GM18867 (cell line): ENCODE measurements around the gene GAD1.
A peak's percentile ranks its signal among the peaks of the same experiment; 100 is the strongest.

Experiments used
- ATAC-seq: cut with Tn5 transposase; IDR thresholded peaks from one replicate; pipeline ENCODE4 v1.9.1; 2021; ENCODE audit warnings: mild to moderate bottlenecking, moderate library complexity; ENCODE audit not compliant: unreplicated experiment

Gene GAD1

GRCh38 chr2:170817093-170818035 is 677 bp downstream of the GAD1 start:
- ATAC-seq: no peak

- ATAC-seq: no peak
Observed at GRCh38 chr2:170818036-170818751, 1.5 kb downstream of the GAD1 start.

DNA sequence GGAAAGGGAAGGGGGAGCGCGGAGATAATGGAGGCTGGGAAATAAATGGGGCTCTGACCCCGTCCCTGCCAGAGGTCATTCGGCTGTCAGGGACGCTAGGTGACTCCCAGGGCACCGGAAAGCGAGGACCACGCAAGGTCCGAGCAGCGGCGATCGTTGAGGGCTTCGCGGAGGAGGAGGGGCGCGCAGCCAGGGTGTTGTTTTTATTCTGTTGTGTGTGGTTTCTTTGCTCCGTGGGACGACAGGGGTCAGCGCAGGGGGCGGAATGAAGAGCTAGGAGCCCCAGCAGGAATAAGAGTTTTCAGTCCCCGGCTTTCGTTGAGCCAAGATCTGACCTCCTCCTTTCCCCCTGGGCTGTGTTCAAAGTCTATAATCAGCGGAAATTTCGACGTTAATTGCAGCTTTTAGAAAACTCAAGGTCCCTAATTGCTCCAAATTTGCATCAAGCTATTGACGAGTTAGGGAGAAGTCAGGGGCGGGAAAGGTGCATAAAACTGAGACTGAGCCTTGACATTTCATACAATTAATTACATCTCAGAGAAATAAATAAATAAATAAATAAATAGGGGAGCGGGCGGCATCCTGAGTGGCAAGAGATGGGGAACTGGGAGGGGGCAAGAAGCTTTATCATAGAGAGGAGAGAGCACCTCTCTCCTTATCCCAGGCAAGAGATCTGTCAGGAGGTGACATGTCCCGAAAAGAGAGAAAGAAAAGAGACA is 2.2 kb downstream of the GAD1 start:
- ATAC-seq: no peak

DNA sequence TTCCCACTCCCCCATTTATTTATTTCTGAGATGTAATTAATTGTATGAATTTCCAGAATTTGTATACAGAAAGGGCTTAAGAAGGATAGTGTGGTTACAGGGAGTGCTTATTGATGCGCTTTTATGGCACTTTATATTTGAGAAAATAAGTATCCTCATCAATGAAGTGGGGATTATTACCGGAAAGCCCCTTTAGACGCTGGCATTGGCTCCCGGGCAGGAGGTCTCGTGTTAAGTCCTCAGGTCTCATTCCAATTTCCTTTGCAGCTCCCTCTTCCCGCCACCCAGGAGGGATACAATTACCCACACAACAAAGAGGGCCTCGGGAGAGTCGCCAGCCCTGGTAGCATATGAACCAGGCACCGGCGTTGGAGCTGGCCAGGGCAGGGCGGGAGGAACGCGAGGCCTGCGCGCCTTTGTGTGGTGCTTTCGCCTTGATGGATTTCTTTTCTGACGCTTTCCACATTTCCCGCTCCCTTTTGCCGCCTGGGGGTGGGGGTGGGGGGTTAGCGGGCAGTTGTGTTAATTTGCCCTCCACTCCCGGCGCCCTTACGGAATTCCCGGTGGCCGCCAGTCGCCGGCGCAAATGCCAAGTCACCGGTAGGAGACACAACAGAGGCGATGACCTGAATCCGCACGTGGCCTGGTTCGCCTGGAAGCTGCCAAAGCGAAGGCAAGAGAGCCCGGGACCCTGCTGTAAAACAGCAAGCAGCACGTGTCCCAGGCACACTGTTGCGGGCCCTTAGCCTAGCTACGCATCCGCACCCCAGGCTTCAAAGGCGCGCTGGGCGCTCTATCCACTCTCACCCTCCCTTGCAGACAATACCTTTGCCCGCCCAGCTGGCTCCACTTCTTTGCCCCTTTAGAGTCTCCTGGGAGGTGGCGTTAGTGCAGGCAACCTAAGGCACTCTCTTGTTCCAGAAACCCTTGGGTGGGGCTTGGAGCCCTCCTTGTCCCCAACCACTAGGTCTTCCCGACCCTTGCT is 3.3 kb downstream of the GAD1 start:
- no peak for ATAC-seq

GRCh38 chr2:170820757-170821530 is 4.3 kb downstream of the GAD1 start:
- peak; percentile 45 for ATAC-seq

GRCh38 chr2:170821531-170822289 is 5.0 kb downstream of the GAD1 start:
- no peak for ATAC-seq

DNA sequence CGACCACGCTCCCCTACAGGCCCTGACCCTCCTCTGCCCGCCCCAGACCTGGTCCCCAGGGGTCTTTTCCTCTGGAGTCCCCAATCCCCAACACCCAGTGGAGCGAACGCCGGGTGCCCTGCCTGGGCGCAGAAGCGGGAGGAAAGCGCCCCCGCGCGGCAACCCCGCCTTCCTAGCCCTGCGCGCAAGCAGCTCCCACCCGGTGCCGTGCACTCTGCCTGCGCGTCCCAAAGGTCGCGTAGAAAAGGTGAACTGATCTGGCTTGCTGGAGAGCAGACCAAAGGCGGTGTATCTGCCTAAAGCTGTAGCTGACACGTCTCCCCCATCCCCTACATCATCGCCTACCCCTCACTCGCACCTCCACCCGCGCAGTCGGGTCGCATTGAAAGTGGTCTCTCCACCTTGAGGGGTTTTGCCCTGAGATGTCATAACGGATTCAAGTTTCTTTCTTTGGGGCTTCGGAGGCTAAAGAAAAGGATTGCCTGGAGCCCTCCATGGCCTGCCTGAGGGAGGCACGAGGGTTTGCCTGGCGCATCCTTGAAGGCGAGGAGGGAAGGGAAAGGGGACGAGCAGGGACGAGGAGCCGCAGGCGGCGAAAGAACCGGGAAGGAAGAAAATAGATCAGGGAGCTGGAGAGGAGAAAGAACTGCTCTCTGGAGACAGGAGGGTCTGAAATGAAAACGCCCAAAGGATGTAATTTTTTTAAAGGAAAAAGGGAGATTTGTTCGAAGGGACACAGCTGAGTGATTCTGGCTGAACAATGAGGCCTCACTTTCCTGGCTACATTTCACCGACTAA is 5.8 kb downstream of the GAD1 start:
- no peak for ATAC-seq

GRCh38 chr2:170823088-170823897 is 6.6 kb downstream of the GAD1 start:
- ATAC-seq: no peak

GRCh38 chr2:170823898-170824215 is 7.2 kb downstream of the GAD1 start:
- no peak for ATAC-seq

- no peak for ATAC-seq
Observed at GRCh38 chr2:170824526-170825015, 7.9 kb downstream of the GAD1 start.

DNA sequence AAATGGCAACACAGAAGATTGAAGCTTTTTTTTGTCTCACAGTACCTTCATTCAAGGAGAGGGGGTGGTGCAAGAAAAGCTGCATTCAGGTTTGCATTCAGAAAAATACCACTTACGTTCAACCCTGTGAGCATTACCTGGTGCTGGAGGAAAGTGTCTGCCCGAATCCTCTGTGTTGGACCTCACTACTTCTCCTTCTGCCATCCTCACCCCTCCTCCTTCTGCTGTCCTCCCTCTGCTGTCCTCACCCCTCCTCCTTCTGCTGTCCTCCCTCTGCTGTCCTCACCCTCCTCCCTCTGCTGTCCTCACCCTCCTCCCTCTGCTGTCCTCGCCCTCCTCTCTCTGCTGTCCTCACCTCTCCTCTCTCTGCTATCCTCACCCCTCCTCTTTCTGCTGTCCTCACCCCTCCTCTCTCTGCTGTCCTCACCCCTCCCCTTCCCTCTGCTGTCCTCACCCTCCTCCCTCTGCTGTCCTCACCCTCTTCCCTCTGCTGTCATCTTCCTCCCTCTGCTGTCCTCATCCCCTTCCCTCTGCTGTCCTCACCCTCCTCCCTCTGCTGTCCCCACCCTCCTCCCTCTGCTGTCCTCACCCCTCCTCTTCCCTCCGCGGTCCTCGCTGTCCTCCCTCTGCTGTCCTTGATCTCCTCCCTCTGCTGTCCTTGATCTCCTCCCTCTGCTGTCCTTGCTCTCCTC is 11.3 kb downstream of the GAD1 start:
- ATAC-seq: no peak

- no peak for ATAC-seq
Observed at GRCh38 chr2:170828533-170828916, 11.8 kb downstream of the GAD1 start.

GRCh38 chr2:170829036-170829435 is 12.3 kb downstream of the GAD1 start:
- no peak for ATAC-seq

DNA sequence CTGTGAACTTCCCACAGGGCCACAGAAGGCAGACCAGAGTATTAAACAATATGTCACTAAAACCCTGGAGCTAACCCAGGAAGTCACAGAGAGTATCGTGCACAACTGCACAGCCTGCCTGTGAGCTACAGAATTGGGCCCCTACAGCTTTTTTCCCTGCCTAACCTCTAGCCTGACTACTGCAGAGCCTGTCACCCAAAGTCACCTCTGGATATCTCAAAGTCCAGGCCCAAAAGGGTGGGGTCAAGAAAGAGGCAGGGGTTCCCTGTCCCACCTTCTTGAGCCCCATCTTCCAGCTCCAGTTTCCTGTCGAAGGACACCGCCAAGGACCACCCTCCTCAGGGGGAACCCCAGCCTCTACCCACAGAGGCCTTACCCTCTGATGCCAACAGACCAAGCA is 13.5 kb downstream of the GAD1 start:
- ATAC-seq: no peak

DNA sequence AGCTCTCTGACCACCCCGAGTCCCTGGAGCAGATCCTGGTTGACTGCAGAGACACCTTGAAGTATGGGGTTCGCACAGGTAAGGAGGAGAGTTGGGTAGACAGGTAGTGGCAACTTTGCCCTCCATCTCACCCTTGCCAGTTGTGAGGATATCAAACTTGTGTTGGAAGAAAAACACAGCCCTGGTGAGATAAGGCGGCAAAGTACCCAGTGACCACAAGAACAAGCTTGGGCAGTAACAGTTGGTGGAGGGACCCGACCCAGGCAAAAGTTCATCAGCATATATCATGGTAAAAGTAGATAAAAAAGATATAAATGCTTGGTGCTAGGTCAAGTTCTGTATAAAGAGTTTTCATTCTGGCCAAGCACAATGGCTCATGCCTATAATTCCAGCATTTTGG is 14.4 kb downstream of the GAD1 start:
- no peak for ATAC-seq

DNA sequence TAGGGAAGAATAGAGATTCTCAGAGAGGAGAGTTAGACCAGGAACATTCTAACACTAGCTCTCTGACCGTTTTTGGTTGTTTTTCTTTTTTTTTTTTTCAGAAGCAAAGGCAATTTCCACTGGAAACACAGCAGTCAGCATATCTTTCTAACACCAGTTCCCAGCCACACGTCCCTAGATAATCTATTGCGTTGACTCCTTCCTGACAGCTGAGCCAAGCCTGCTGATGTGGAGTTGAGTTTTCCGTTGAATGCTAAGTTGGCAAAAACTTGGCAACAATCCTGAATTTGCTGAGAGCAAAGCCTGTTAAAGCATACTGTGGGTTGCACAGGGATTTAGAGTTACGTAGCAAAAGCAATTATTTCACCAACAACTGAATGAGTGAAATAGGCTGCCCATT is 19.3 kb downstream of the GAD1 start:
- ATAC-seq: no peak
